ENCODE measurements around the gene H6PD.

DNA sequence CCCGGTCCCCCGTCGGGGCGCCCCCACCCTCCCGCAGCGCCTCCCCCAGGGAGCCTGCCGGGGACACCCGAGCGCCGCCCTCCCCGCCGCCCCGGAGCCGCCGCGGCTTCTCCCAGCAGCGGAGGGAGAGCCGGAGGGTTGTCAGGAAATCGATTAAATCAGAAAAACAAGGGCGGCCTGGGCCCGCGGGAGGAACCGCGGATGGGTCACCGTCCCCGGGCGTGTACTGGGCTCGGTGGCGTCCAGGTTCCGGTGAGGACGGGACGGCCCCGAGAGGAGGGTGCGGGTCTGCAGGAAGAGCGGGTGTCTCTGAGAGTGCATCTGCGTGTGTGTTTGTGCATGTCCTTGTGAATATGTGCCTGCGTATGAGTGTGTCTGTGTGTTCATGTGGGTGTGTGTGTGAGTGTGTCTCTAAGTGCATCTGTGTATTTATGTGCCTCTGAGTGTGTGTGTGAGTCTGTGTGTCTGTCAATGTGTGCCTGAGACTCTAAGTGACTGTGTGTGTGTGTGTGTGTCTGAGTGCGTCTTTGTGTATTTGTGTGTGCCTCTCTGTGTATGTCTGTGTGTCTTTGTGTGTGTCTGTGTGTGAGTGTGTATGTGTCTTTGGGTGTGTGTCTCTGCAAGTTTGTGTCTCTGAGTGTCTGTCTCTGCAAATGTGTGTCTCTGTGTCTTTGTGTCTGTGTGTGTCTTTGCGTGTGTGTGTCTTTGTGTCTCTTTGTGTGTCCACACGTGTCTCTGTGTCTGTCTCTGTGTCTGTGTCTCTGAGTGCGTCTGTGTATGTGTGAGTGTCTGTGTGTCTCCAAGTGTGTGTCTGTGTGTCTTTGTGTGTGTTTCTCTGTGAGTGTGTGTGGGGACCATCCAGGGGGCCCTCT, 59.2 kb downstream of the H6PD start:
- TF ChIP-seq, protein P1, sequence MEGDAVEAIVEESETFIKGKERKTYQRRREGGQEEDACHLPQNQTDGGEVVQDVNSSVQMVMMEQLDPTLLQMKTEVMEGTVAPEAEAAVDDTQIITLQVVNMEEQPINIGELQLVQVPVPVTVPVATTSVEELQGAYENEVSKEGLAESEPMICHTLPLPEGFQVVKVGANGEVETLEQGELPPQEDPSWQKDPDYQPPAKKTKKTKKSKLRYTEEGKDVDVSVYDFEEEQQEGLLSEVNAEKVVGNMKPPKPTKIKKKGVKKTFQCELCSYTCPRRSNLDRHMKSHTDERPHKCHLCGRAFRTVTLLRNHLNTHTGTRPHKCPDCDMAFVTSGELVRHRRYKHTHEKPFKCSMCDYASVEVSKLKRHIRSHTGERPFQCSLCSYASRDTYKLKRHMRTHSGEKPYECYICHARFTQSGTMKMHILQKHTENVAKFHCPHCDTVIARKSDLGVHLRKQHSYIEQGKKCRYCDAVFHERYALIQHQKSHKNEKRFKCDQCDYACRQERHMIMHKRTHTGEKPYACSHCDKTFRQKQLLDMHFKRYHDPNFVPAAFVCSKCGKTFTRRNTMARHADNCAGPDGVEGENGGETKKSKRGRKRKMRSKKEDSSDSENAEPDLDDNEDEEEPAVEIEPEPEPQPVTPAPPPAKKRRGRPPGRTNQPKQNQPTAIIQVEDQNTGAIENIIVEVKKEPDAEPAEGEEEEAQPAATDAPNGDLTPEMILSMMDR (IDR thresholded peaks at IDR 0.05 in 4 of 5, conservative IDR thresholded peaks at IDR 0.05 in 1 of 5) = peak in 1 of 5 experiments; percentile 5
- TF ChIP-seq POLR2A (IDR thresholded peaks at IDR 0.05) = no peak

Data from gastrocnemius medialis (tissue), 4 donors.